ENCODE data around the gene TSBP1.

Gene TSBP1

GRCh38 chr6:32371803-32372202 lies at the start of gene TSBP1:
TSBP1 (minus strand) TSS chr6:32371903; CDS start chr6:32371706, 197 bp downstream.
- DNase-seq (ENCODE audit: insufficient read length, low spot score) (no peak), FAIRE-seq (no peak)
- no peak for TF ChIP-seq POLR2A (IDR thresholded peaks at IDR 0.05; ENCODE audit: low read depth, low read length)

- no peak for TF ChIP-seq POLR2A (IDR thresholded peaks at IDR 0.05; ENCODE audit: low read depth, low read length)
- DNase-seq (ENCODE audit: insufficient read length, low spot score) (no peak), FAIRE-seq (no peak)
Observed at GRCh38 chr6:32416036-32416435, 44.3 kb upstream of the TSBP1 start.

DNA sequence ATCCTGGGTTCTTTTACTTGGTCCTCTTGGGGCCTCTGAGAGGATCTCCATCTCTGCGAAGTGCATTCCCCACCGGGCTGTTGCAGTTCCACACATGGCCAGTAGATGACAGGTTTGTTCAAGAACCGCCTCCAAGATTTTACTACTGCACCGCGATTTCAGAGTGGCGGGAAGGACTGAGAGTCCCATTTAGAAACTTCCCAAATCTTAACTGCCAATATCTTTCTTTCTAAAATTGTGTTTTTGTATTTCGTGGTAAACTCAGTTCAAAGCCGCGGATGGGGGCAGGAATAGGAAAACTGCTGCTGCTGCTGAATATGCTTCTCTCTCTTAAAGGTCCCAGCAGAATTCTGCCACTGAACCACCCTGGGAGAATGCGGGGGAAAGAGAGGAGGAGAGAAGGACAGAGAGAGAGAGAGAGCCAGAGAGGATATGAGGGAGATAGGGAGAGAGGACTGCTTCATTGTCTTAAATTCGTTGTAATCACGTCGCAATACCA lies 43.9 kb upstream of the TSBP1 start:
- no peak for TF ChIP-seq POLR2A (IDR thresholded peaks at IDR 0.05; ENCODE audit: low read depth, low read length)
- FAIRE-seq (peak; percentile 36), DNase-seq (ENCODE audit: insufficient read length, low spot score) (peak; percentile 31)

DNA sequence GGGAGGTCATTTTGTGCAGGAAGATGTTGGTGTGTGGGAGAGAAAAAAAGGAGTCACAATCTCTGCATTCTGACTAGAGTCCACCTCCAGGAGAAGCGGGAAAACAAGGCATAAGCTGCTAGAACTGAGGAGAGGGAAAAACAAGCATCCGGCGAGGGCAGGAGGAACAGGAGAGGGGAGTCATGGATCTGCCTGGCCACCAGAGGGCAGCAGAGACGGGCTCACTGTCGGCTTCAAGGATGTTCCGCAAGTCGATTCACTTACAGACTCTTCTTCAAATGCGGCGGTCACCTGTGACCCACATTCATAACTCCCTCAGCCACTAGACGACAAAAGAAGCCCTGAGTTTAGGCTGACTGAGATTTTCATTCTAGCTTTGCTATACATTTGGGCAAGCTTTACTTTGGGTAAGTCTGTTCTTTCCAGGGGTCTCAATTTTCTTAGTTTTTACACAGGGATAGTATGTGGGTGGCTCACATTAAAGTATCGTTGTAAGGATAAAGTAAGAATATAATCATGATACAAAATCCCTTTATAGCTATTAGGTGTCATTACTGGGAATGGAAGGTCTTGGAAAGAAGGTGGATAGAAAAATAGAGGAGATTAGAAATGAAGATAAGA lies 41.8 kb upstream of the TSBP1 start:
- no peak for TF ChIP-seq POLR2A (IDR thresholded peaks at IDR 0.05; ENCODE audit: low read depth, low read length)
- DNase-seq (ENCODE audit: insufficient read length, low spot score) (peak; percentile 33), FAIRE-seq (peak; percentile 50)

DNA sequence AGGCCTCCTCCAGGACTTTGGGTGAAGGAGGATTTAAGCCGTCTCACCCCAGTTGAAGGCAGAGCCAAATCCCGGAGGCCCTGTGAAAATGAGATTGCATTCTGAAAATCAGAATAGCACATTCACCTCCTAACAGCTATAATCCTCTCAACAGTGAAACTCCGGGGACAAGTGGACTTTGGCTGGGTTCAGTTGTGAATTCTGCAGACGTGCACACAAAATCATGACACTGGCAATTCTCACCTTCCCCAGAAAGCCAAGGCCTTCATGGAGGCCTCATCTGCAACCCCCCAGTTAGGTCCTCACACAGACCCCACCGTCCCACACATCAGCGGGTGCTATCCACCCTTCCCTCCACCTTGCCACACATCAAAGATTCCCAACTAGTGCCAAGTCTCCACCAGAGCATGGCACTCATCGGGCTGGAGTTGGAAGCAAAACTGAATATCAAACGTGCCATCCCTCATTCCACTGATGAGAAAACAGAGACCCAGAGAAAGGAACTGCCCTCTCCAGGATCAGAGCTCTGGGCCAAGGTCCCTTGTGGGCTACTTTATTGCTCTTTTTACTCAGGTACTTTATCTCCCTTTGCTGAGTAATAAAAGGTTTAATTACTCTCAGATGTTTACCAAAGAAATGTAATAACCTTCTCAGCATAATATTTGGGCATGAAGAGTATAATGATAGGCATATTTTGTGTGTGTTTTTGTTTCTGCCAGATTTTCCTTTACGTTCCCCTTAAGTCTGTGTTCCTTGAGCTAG lies 40.0 kb upstream of the TSBP1 start:
- DNase-seq (ENCODE audit: insufficient read length, low spot score) = no peak
- no peak for TF ChIP-seq POLR2A (IDR thresholded peaks at IDR 0.05; ENCODE audit: low read depth, low read length)
- FAIRE-seq = no peak

GRCh38 chr6:32410906-32411305 lies 39.2 kb upstream of the TSBP1 start:
- FAIRE-seq (no peak), DNase-seq (ENCODE audit: insufficient read length, low spot score) (no peak)
- no peak for TF ChIP-seq POLR2A (IDR thresholded peaks at IDR 0.05; ENCODE audit: low read depth, low read length)

GRCh38 chr6:32406857-32407256 lies 35.2 kb upstream of the TSBP1 start, which contains the start of gene BTNL2:
BTNL2 (minus strand) TSS chr6:32407181; CDS start chr6:32407123, 58 bp downstream.
- DNase-seq (ENCODE audit: insufficient read length, low spot score) = no peak
- no peak for FAIRE-seq
- TF ChIP-seq POLR2A (IDR thresholded peaks at IDR 0.05; ENCODE audit: low read depth, low read length) = no peak

GRCh38 chr6:32406197-32406596 lies 34.5 kb upstream of the TSBP1 start:
- FAIRE-seq (no peak), DNase-seq (ENCODE audit: insufficient read length, low spot score) (no peak)
- TF ChIP-seq POLR2A (IDR thresholded peaks at IDR 0.05; ENCODE audit: low read depth, low read length) = no peak

DNA sequence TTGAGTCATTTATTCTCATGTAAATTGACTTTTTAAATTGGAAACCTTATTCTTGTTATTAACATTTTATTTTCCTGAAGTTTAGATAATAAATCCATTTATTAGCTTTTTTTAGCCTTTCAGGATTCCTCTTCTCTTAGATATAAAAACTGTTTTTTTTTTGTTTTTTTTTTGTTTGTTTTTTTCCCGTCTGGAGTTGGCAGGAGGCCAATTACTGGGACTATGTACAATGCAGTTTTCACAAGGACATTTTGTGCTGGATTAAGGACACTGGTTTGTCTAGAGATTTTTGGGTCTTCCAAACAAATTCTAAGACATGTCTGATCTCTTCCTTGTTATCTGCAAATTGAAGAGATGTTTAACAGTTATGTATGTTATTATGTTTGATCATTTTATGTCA lies 34.0 kb upstream of the TSBP1 start:
- DNase-seq (ENCODE audit: insufficient read length, low spot score) = no peak
- TF ChIP-seq POLR2A (IDR thresholded peaks at IDR 0.05; ENCODE audit: low read depth, low read length) = no peak
- FAIRE-seq = no peak

- DNase-seq (ENCODE audit: insufficient read length, low spot score) (no peak), FAIRE-seq (no peak)
- TF ChIP-seq POLR2A (IDR thresholded peaks at IDR 0.05; ENCODE audit: low read depth, low read length) = no peak
Observed at GRCh38 chr6:32402812-32403211, 31.1 kb upstream of the TSBP1 start.

- no peak for TF ChIP-seq POLR2A (IDR thresholded peaks at IDR 0.05; ENCODE audit: low read depth, low read length)
- no peak for DNase-seq (ENCODE audit: insufficient read length, low spot score)
- FAIRE-seq = no peak
Observed at GRCh38 chr6:32401284-32401963, 29.7 kb upstream of the TSBP1 start.

DNA sequence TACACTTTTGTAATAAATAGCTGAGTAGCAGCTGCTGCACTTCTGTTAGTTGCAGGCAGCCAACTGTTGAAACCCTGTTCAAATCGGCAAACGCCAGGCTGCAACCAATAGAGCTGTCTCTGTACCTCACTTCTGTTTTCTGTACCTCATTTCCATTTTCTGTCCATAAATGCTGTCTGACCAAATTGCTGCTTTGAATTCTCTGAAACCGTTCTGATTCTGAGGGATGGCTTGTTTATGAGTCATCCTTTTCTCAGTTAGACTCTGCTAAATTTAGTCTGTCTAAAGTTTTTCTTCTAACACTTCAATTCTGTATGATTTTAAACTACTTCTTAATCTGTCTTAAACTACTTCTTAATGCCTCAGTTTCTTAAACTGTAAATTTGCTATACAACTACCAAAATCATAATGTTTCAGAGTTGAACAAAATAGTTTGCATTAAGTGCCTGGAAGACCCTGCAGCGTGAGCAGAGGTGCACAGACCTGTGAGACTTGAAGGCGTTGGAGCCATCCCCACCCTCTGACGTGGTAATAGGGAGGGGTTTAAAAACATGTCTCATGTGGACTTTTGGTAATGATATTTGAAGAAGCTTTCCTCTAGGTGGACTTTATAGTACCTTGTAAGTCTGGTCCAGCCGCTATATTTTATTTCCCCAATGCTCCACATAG lies 25.7 kb upstream of the TSBP1 start:
- FAIRE-seq = no peak
- no peak for TF ChIP-seq POLR2A (IDR thresholded peaks at IDR 0.05; ENCODE audit: low read depth, low read length)
- no peak for DNase-seq (ENCODE audit: insufficient read length, low spot score)

- DNase-seq (ENCODE audit: insufficient read length, low spot score) = no peak
- TF ChIP-seq POLR2A (IDR thresholded peaks at IDR 0.05; ENCODE audit: low read depth, low read length) = no peak
- FAIRE-seq = no peak
Observed at GRCh38 chr6:32396028-32396427, 24.3 kb upstream of the TSBP1 start.
